K562 (cell line): Measurements from ENCODE around the gene PTPN1. TPM values are rescaled to one million over a fixed set of nuclear protein-coding genes. Genes with fewer than 3 reads are reported as not detected.

Experiments used
- ADNP ChIP-seq: fragments of 200-800 bp; sonication (Bioruptor generic); IDR thresholded peaks from 2 replicates; pipeline ENCODE4 v1.6.1; 2016; ENCODE audit warnings: missing genetic modification characterization, missing compliant biosample characterization
- BDP1 ChIP-seq: IDR thresholded peaks from 3 replicates; pipeline ENCODE4 v1.6.1; 2011; ENCODE audit not compliant: insufficient read length, insufficient read depth
- DMBX1 ChIP-seq: fragments of 250-450 bp; sonication (Bioruptor Pico); IDR thresholded peaks from 2 replicates; pipeline ENCODE4 v1.8.0; 2022; ENCODE audit warnings: inconsistent platforms, mild to moderate bottlenecking, moderate library complexity, borderline replicate concordance
- GTF2A2 ChIP-seq: IDR thresholded peaks from 2 replicates; pipeline ENCODE4 v1.6.1; 2016; ENCODE audit warnings: mild to moderate bottlenecking, missing genetic modification characterization, missing compliant biosample characterization
- HDAC3 ChIP-seq: fragments of 450-650 bp; IDR thresholded peaks from 2 replicates; pipeline ENCODE4 v1.6.1; 2018; ENCODE audit warnings: borderline replicate concordance, mild to moderate bottlenecking, moderate library complexity; ENCODE audit not compliant: partially characterized antibody
- HDAC6 ChIP-seq: IDR thresholded peaks from 2 replicates; pipeline ENCODE4 v1.6.1; 2012; ENCODE audit warnings: low read depth, mild to moderate bottlenecking, control low read depth, inconsistent platforms, low read length, moderate library complexity
- HDGF ChIP-seq: fragments of 450-650 bp; IDR thresholded peaks from 2 replicates; pipeline ENCODE4 v1.6.1; 2016
- KAT7 ChIP-seq: sonication (generic); formaldehyde crosslinking; IDR thresholded peaks from 2 replicates; pipeline ENCODE4 v1.8.0; 2022; ENCODE audit warnings: missing genetic modification reagents, mild to moderate bottlenecking, borderline replicate concordance
- MEF2A ChIP-seq: IDR thresholded peaks from 2 replicates; pipeline ENCODE4 v1.6.1; 2011; ENCODE audit warnings: low read depth, mild to moderate bottlenecking, low read length, moderate library complexity; ENCODE audit not compliant: control insufficient read depth
- MIER1 ChIP-seq: fragments of 450-650 bp; IDR thresholded peaks from 2 replicates; pipeline ENCODE4 v1.6.1; 2016; ENCODE audit warnings: antibody characterized with exemption, mild to moderate bottlenecking, low read depth
- MXI1 ChIP-seq: IDR thresholded peaks from 2 replicates; pipeline ENCODE4 v1.6.1; 2011; ENCODE audit warnings: low read depth, mild to moderate bottlenecking, improper control_type of control experiment, low read length
- SMARCA5 ChIP-seq: fragments of 450-650 bp; IDR thresholded peaks from 2 replicates; pipeline ENCODE4 v1.6.1; 2016
- TEAD2 ChIP-seq: fragments of 450-650 bp; IDR thresholded peaks from 2 replicates; pipeline ENCODE4 v1.6.1; 2016; ENCODE audit warnings: missing genetic modification characterization, control low read depth, missing compliant biosample characterization
- ZNF707 ChIP-seq: fragments of 250-450 bp; sonication (Bioruptor Pico); conservative IDR thresholded peaks from 2 replicates; pipeline ENCODE4 v1.8.0; 2022; ENCODE audit warnings: inconsistent platforms, mild to moderate bottlenecking, moderate library complexity
- polyA plus RNA-seq, 8 experiments: library from polyadenylated mRNA; depleted of rRNA in 4 of 8; stranded (reverse) in 5 of 8; unstranded in 3 of 8; fragments of >200 nt; fragmentation: Nextera tagmentation in 2 of 8; fragmentation: Illumina TruSeq in 1 of 8; extraction: Ambion mirVana in 2 of 8; extraction: Trizol in 1 of 8; gene quantifications; 2 replicates each; pipeline versions ENCODE4 v1.2.1 to v1.2.3, GENCODE V29; 2011 to 2014; ENCODE audit warnings: inconsistent platforms in 1 of 8, missing spikeins in 1 of 8
- total RNA-seq, 7 experiments: library from RNA; depleted of rRNA in 6 of 7; stranded (reverse); fragments of >200 nt in 6 of 7; fragmentation: Illumina TruSeq in 2 of 7; extraction: Trizol in 2 of 7; gene quantifications; 2 replicates each; pipeline versions ENCODE4 v1.2.1 to v1.2.3, GENCODE V29; 2011 to 2021; ENCODE audit warnings: low replicate concordance in 1 of 7
- TF ChIP-seq, protein P1 (sequence below): fragments of 250-450 bp; sonication (Bioruptor Pico); IDR thresholded peaks from 2 replicates; pipeline ENCODE4 v1.8.0; 2022; ENCODE audit warnings: inconsistent platforms
- TF ChIP-seq, protein P2 (sequence below): fragments of 450-650 bp; IDR thresholded peaks from 2 replicates; pipeline ENCODE4 v1.6.1; 2018; ENCODE audit warnings: mild to moderate bottlenecking, low read depth; ENCODE audit not compliant: partially characterized antibody
- TF ChIP-seq, protein P3 (sequence below): sonication (generic); formaldehyde crosslinking; IDR thresholded peaks from 2 replicates; pipeline ENCODE4 v1.8.0; 2022; ENCODE audit warnings: missing genetic modification reagents, mild to moderate bottlenecking, borderline replicate concordance
- TF ChIP-seq, protein P4 (sequence below): sonication (generic); formaldehyde crosslinking; IDR thresholded peaks from 2 replicates; pipeline ENCODE4 v1.8.0; 2022; ENCODE audit warnings: mild to moderate bottlenecking, low read depth, missing genetic modification reagents
- TF ChIP-seq, protein P5 (sequence below): IDR thresholded peaks from 3 replicates; pipeline ENCODE4 v1.6.1; 2011; ENCODE audit warnings: borderline replicate concordance, mild to moderate bottlenecking; ENCODE audit not compliant: insufficient read length, insufficient read depth

The PTPN1 gene
- total and polyA plus RNA-seq, 9 of the 15 experiments (the other 6 are each of a cell fraction or from before 2014, with no cell fraction given), result 11.0 to 85.3 (median 54.0) TPM

DNA sequence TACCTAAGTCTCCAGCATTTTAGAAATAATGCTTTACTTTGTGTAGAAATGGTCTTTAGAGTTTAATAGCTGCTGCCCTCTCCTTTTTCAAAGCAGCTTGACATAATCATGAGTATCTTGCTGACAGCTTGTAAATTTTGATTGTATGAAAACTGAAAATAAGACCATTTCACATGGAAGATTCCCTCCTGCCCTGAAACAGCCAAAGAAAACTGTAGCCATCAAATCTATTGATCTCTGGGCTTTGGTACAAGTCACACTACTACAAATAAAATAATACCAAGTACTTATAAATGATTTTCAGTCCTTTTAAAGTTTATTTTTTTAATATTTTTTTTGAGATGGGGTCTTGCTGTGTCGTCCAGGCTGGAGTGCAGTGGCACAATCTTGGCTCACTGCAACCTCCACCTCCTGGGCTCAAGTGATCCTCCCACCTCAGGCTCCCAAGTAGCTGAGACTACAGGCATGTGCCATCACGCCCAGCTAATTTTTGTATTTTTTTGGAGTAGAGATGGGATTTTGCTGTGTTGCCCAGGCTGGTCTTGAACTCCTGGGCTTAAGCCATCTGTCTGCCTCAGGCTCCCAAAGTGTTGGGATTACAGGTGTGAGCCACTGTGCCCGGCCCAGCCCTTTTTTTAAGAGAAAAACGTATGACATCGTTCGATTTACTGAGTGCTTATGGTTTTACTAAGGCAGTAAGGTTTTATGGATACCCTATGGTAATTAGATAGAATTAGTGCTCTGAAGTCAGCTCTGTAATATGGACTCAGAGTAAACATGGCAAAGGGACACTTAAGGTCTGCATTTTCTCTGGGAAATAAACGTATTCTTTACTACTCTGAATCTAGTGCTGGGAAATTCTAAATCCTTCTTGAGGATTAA, 7.0 kb downstream of the PTPN1 start (continued):
- no peak for TF ChIP-seq DMBX1 (CRISPR knock-in tag)
- TF ChIP-seq, protein P1, sequence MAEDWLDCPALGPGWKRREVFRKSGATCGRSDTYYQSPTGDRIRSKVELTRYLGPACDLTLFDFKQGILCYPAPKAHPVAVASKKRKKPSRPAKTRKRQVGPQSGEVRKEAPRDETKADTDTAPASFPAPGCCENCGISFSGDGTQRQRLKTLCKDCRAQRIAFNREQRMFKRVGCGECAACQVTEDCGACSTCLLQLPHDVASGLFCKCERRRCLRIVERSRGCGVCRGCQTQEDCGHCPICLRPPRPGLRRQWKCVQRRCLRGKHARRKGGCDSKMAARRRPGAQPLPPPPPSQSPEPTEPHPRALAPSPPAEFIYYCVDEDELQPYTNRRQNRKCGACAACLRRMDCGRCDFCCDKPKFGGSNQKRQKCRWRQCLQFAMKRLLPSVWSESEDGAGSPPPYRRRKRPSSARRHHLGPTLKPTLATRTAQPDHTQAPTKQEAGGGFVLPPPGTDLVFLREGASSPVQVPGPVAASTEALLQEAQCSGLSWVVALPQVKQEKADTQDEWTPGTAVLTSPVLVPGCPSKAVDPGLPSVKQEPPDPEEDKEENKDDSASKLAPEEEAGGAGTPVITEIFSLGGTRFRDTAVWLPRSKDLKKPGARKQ, result no peak
- no peak for TF ChIP-seq HDAC6
- peak; percentile 21; the same call in 1 of the 2 replicates for TF ChIP-seq ADNP (tag)
- TF ChIP-seq, protein P2, sequence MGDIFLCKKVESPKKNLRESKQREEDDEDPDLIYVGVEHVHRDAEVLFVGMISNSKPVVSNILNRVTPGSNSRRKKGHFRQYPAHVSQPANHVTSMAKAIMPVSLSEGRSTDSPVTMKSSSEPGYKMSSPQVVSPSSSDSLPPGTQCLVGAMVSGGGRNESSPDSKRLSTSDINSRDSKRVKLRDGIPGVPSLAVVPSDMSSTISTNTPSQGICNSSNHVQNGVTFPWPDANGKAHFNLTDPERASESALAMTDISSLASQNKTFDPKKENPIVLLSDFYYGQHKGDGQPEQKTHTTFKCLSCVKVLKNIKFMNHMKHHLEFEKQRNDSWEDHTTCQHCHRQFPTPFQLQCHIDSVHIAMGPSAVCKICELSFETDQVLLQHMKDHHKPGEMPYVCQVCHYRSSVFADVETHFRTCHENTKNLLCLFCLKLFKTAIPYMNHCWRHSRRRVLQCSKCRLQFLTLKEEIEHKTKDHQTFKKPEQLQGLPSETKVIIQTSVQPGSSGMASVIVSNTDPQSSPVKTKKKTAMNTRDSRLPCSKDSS, result no peak
- TF ChIP-seq SMARCA5, result peak; percentile 46; the same call in 1 of the 2 replicates
- TF ChIP-seq HDGF, result no peak
- TF ChIP-seq KAT7 (CRISPR knock-in tag), result no peak
- no peak for TF ChIP-seq BDP1
- TF ChIP-seq MXI1, result no peak
- TF ChIP-seq, protein P3, sequence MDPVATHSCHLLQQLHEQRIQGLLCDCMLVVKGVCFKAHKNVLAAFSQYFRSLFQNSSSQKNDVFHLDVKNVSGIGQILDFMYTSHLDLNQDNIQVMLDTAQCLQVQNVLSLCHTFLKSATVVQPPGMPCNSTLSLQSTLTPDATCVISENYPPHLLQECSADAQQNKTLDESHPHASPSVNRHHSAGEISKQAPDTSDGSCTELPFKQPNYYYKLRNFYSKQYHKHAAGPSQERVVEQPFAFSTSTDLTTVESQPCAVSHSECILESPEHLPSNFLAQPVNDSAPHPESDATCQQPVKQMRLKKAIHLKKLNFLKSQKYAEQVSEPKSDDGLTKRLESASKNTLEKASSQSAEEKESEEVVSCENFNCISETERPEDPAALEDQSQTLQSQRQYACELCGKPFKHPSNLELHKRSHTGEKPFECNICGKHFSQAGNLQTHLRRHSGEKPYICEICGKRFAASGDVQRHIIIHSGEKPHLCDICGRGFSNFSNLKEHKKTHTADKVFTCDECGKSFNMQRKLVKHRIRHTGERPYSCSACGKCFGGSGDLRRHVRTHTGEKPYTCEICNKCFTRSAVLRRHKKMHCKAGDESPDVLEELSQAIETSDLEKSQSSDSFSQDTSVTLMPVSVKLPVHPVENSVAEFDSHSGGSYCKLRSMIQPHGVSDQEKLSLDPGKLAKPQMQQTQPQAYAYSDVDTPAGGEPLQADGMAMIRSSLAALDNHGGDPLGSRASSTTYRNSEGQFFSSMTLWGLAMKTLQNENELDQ (CRISPR knock-in tag), result no peak
- TF ChIP-seq MEF2A, result no peak
- no peak for TF ChIP-seq ZNF707
- TF ChIP-seq, protein P4, sequence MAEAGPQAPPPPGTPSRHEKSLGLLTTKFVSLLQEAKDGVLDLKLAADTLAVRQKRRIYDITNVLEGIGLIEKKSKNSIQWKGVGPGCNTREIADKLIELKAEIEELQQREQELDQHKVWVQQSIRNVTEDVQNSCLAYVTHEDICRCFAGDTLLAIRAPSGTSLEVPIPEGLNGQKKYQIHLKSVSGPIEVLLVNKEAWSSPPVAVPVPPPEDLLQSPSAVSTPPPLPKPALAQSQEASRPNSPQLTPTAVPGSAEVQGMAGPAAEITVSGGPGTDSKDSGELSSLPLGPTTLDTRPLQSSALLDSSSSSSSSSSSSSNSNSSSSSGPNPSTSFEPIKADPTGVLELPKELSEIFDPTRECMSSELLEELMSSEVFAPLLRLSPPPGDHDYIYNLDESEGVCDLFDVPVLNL (CRISPR knock-in tag), result no peak
- TF ChIP-seq, protein P5, sequence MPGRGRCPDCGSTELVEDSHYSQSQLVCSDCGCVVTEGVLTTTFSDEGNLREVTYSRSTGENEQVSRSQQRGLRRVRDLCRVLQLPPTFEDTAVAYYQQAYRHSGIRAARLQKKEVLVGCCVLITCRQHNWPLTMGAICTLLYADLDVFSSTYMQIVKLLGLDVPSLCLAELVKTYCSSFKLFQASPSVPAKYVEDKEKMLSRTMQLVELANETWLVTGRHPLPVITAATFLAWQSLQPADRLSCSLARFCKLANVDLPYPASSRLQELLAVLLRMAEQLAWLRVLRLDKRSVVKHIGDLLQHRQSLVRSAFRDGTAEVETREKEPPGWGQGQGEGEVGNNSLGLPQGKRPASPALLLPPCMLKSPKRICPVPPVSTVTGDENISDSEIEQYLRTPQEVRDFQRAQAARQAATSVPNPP, result no peak
- TF ChIP-seq HDAC3, result no peak
- no peak for TF ChIP-seq TEAD2 (tag)
- TF ChIP-seq GTF2A2, result no peak
- no peak for TF ChIP-seq MIER1
